Sigmoid colon (tissue), 7 donors: ENCODE results near the gene PTGER4. TPM values are rescaled to one million over a fixed set of nuclear protein-coding genes. Genes with fewer than 3 reads are reported as not detected.

Experiments used
- DNase-seq: peaks from one replicate; pipeline ENCODE4 v3.0.0-alpha.2; 2019
- H3K27ac ChIP-seq, 4 donors: fragments of 200-600 bp; sonication (generic); one replicate each; pipeline ENCODE4 v1.5.1; 2016 to 2019; ENCODE audit warnings: mild to moderate bottlenecking in 1 of 4
- H3K27me3 ChIP-seq, 3 donors: fragments of 200-600 bp; sonication (generic); one replicate each; pipeline ENCODE4 v1.5.1; 2019; ENCODE audit warnings: mild to moderate bottlenecking in 1 of 3
- H3K36me3 ChIP-seq, 4 donors: fragments of 200-600 bp; sonication (generic); one replicate each; pipeline ENCODE4 v1.5.1; 2016 to 2019
- H3K4me1 ChIP-seq, 4 donors: fragments of 200-600 bp; sonication (generic); one replicate each; pipeline ENCODE4 v1.5.1; 2017 to 2019
- H3K4me3 ChIP-seq, 4 donors: fragments of 200-600 bp; sonication (generic); one replicate each; pipeline ENCODE4 v1.5.1; 2017 to 2019; ENCODE audit warnings: mild to moderate bottlenecking in 2 of 4, moderate library complexity in 1 of 4
- H3K9me3 ChIP-seq, 4 donors: fragments of 200-600 bp in 3 of 4; sonication (generic) in 3 of 4; one replicate each; pipeline versions ENCODE4 v1.5.1 to v1.6.1; 2013 to 2019
- EP300 ChIP-seq, 4 donors: sonication (generic); formaldehyde crosslinking; IDR thresholded peaks; one replicate each; pipeline ENCODE4 v1.6.1; 2017; ENCODE audit warnings: antibody characterized with exemption in 4 of 4
- POLR2A ChIP-seq, 2 donors: fragments of 450-650 bp; IDR thresholded peaks; one replicate each; pipeline ENCODE4 v1.6.1; 2016; ENCODE audit warnings: antibody characterized with exemption in 2 of 2, mild to moderate bottlenecking in 2 of 2, moderate library complexity in 2 of 2
- POLR2AphosphoS5 ChIP-seq, 4 donors: sonication (generic); formaldehyde crosslinking; IDR thresholded peaks; one replicate each; pipeline ENCODE4 v1.6.1; 2017; ENCODE audit warnings: antibody characterized with exemption in 4 of 4
- WGBS, 2 donors: extraction: QIAGEN DNeasy Blood & Tissue Kit; methylation state at CpG; one replicate each; pipeline ENCODE4 v1.1.7; 2013; 5-methylcytosine and 5-hydroxymethylcytosine counted together
- intact Hi-C: fragments of 100-400 bp; cut with DNase I; formaldehyde crosslinking; loops from one replicate; pipeline ENCODE4 v1.15.1; 2023
- polyA plus RNA-seq, 3 donors: library from polyadenylated mRNA; stranded (reverse); fragments of 200-250 nt; gene quantifications; one replicate each; pipeline ENCODE4 v1.2.3, GENCODE V29; 2013
- total RNA-seq, 4 donors: library from RNA; depleted of rRNA; stranded (reverse); fragments of >200 nt; gene quantifications; one replicate each; pipeline ENCODE4 v1.1.0, GENCODE V29; 2016
- TF ChIP-seq, protein P1 (sequence below), 4 experiments: fragments of 450-650 bp in 3 of 4; fragments of 200-600 bp in 1 of 4; IDR thresholded peaks; one replicate each; pipeline ENCODE4 v1.5.1; 2016 to 2019; ENCODE audit warnings: antibody characterized with exemption in 4 of 4, mild to moderate bottlenecking in 3 of 4, moderate library complexity in 2 of 4
- donor health status: healthy with polysubstance abuse.
- donor health status: Bipolar disorder and iron deficiency.
- donor health status: healthy.

Gene PTGER4
- total and polyA plus RNA-seq, 7 donors = 9.0 to 77.7 (median 44.3) TPM

DNA sequence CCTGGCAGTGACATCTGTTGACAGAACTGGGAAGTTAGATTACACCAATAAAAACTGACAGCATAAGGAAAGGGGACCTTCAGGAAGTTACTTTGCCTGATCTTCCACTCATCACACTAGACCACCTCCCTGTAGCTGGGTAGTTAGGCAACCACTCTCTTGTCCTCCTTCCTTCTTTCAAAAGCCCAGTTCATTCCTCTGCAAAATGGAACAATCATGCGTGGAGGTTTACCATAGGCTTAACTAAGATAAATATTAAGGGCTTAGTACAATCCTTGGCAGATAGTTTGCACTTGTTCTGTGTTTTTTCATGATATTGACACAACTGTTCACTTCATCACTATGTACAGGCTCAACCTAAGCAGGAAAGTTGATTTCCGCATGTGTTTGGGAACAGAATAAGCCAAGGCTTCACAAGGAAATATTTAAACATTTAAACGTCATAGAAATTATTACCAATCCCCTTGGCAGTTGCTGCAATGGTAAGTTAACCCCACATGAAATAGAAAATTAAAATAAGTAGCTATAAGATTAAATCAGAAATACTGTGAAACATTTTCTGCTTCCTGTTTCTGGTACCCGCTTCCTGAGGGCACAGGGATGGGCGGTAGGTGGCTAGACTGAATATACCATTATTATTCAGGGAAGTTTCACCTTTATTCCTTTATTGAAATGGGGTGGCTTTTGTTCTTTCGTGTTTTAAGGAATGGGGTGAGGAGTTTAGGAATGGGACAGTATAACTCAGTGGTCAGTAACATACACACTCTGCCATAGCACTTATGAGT, 9.9 kb upstream of the PTGER4 start:
- intact Hi-C loops = no loop called here
- H3K4me1 ChIP-seq = no peaks in the 10 kb centered on the region
- no peak overlapping the region for H3K27ac ChIP-seq
- no peak for DNase-seq
- H3K4me3 ChIP-seq = no peak overlapping the region
- WGBS, 2 donors = 61 to 75% methylated on average over 6 of the region's 6 CpGs
- H3K27me3 ChIP-seq = no peaks in the 10 kb centered on the region
- H3K9me3 ChIP-seq = no peaks in the 10 kb centered on the region
- TF ChIP-seq POLR2A (IDR thresholded peaks at IDR 0.05) = no peak
- TF ChIP-seq, protein P1, sequence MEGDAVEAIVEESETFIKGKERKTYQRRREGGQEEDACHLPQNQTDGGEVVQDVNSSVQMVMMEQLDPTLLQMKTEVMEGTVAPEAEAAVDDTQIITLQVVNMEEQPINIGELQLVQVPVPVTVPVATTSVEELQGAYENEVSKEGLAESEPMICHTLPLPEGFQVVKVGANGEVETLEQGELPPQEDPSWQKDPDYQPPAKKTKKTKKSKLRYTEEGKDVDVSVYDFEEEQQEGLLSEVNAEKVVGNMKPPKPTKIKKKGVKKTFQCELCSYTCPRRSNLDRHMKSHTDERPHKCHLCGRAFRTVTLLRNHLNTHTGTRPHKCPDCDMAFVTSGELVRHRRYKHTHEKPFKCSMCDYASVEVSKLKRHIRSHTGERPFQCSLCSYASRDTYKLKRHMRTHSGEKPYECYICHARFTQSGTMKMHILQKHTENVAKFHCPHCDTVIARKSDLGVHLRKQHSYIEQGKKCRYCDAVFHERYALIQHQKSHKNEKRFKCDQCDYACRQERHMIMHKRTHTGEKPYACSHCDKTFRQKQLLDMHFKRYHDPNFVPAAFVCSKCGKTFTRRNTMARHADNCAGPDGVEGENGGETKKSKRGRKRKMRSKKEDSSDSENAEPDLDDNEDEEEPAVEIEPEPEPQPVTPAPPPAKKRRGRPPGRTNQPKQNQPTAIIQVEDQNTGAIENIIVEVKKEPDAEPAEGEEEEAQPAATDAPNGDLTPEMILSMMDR (IDR thresholded peaks at IDR 0.05) = no peak
- no peak for TF ChIP-seq POLR2AphosphoS5 (IDR thresholded peaks at IDR 0.05)
- H3K36me3 ChIP-seq = no peaks in the 10 kb centered on the region

DNA sequence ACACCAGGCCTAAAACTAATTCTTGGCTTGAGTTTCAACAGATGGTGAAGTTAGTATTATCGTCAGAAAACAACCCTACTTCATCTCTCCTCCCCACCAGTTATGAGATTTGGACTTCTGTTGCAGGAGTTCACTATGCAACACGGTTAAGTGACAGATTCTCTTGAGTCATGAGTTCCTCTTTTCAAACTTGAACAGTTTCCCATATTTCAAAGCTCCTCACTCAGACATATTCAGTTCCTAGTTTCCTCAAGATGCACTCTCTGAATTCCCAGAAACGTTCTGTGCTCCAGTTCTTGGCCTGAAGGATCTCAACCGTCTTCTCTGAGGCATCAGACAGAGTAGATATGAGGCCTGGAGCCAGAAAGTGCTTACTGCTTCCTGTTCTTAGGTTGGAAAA, 7.3 kb upstream of the PTGER4 start:
- Histone ChIP-seq H3K27ac (no peak overlapping the region), H3K36me3 (no peaks in the 10 kb centered on the region), H3K4me1 (peaks cover 0 to 12% (median 10%) of the 10 kb centered on the region in 4 donors), H3K9me3 (no peaks in the 10 kb centered on the region), H3K27me3 (no peaks in the 10 kb centered on the region), H3K4me3 (no peak overlapping the region)
- DNase-seq = no peak
- no peak for TF ChIP-seq POLR2A (IDR thresholded peaks at IDR 0.05)
- no peak for TF ChIP-seq EP300 (IDR thresholded peaks at IDR 0.05)
- intact Hi-C loops = no loop called here
- 48 to 67% methylated on average over 4 of the region's 4 CpGs for WGBS, 2 donors

DNA sequence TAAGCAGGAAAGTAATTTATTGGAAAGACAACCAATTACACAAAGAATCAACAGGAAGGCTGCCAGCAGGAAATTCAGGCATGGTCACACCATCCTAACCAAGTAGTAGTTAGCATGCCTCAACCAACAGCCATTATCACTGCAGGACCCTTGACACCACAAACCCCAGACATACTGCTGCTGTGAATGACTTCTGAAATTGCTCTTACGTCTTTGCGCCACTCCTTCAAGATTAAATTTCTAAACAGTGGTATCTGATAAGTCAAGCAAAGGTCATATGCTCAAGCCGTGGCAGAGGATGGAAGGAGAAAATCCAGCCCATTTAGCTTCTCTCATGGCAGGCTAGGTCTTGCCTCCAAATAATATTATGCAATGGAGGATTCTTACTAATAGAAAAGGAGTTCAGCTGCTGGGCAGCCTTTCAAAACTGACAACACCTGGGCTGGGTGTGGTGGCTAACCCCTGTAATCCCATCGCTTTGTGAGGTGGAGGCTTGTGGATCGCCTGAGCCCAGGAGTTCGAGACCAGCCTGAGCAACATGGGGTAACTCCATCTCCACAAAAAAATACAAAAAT, 5.0 kb upstream of the PTGER4 start:
- WGBS, 2 donors = 81 to 91% methylated on average over 6 of the region's 6 CpGs
- TF ChIP-seq, protein P1 (IDR thresholded peaks at IDR 0.05) = no peak
- TF ChIP-seq POLR2A (IDR thresholded peaks at IDR 0.05) = no peak
- no peak for TF ChIP-seq EP300 (IDR thresholded peaks at IDR 0.05)
- TF ChIP-seq POLR2AphosphoS5 (IDR thresholded peaks at IDR 0.05) = no peak
- Histone ChIP-seq H3K27ac (no peak overlapping the region), H3K27me3 (no peaks in the 10 kb centered on the region), H3K4me3 (no peak overlapping the region), H3K9me3 (no peaks in the 10 kb centered on the region), H3K4me1 (peaks cover 0 to 27% (median 19%) of the 10 kb centered on the region in 4 donors), H3K36me3 (no peaks in the 10 kb centered on the region)
- intact Hi-C loops = no loop called here
- DNase-seq = no peak

DNA sequence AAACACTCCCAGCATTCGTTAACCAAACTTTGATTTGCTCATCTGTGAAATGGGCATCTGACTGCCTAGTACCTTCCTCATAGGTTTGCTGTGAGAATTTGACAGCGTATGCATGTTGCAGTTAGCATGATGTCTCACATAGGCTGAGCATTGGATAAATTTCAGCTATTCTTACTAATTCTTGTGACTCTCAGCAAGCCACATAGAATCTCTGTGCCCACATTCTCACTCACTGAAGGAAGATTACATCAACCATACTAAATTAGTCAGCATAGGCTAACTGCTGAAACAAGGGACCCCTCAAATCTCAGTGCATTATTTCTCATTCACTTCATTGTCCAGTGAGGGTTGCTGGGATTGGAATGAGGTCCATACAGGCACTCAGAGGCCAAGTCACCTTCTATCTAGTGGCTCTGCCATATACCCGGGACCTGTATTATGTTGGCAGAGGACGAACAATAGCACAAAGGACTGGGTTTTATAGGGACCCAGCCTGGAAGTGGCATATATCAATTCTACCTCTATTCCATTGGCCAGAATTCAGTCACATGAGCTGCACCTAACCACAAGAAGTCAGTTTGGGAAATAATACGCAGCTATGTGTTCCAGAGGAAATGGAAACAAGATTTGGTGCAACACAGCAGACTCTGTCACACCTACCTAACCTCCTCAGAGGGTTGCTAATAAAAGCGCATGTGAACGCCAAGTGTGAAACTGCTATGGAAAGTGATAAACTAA, 4.2 kb upstream of the PTGER4 start:
- no peaks in the 10 kb centered on the region for H3K9me3 ChIP-seq
- no peak overlapping the region for H3K4me3 ChIP-seq
- 72 to 84% methylated on average over 7 of the region's 7 CpGs for WGBS, 2 donors
- no peak for DNase-seq
- H3K27ac ChIP-seq = no peak overlapping the region
- H3K4me1 ChIP-seq = peaks cover 0 to 30% (median 22%) of the 10 kb centered on the region in 4 donors
- TF ChIP-seq POLR2A (IDR thresholded peaks at IDR 0.05) = no peak
- TF ChIP-seq, protein P1 (IDR thresholded peaks at IDR 0.05) = no peak
- TF ChIP-seq EP300 (IDR thresholded peaks at IDR 0.05) = no peak
- no peak for TF ChIP-seq POLR2AphosphoS5 (IDR thresholded peaks at IDR 0.05)
- H3K36me3 ChIP-seq = no peaks in the 10 kb centered on the region
- intact Hi-C loops = no loop called here
- H3K27me3 ChIP-seq = no peaks in the 10 kb centered on the region
